H9 (cell line): ENCODE results near the gene PRG2. TPM values are rescaled to one million over a fixed set of nuclear protein-coding genes. Genes with fewer than 3 reads are reported as not detected.

Experiments used
- DNase-seq: peaks from one replicate; pipeline ENCODE4 v3.0.0-alpha.2; 2017
- H2AFZ ChIP-seq: one replicate; pipeline ENCODE4 v1.6.1; 2013; ENCODE audit warnings: mild to moderate bottlenecking, low read length, control low read depth, moderate library complexity
- H2AK5ac ChIP-seq: 2 replicates; pipeline ENCODE4 v1.6.1; 2013; ENCODE audit warnings: low read length, control low read depth, mixed read lengths; ENCODE audit not compliant: insufficient read length
- H2BK120ac ChIP-seq: one replicate; pipeline ENCODE4 v1.6.1; 2013; ENCODE audit warnings: low read depth, mild to moderate bottlenecking, low read length, control low read depth, inconsistent platforms; ENCODE audit not compliant: poor library complexity, severe bottlenecking
- H2BK12ac ChIP-seq: 2 replicates; pipeline ENCODE4 v1.6.1; 2013; ENCODE audit warnings: low read length, control low read depth, mixed read lengths, low read depth; ENCODE audit not compliant: insufficient read length
- H2BK15ac ChIP-seq: 2 replicates; pipeline ENCODE4 v1.6.1; 2013; ENCODE audit warnings: low read depth, low read length, control low read depth
- H2BK20ac ChIP-seq: one replicate; pipeline ENCODE4 v1.6.1; 2013; ENCODE audit warnings: low read depth, mild to moderate bottlenecking, low read length, control low read depth, inconsistent platforms; ENCODE audit not compliant: poor library complexity, severe bottlenecking
- H2BK5ac ChIP-seq: 2 replicates; pipeline ENCODE4 v1.6.1; 2013; ENCODE audit warnings: low read length, control low read depth, mixed read lengths; ENCODE audit not compliant: insufficient read length
- H3K14ac ChIP-seq: 2 replicates; pipeline ENCODE4 v1.6.1; 2013; ENCODE audit warnings: low read length, control low read depth; ENCODE audit not compliant: insufficient read depth
- H3K18ac ChIP-seq: 2 replicates; pipeline ENCODE4 v1.6.1; 2013; ENCODE audit warnings: low read depth, mild to moderate bottlenecking, mixed read lengths, low read length, control low read depth; ENCODE audit not compliant: insufficient read length
- H3K23ac ChIP-seq: 2 replicates; pipeline ENCODE4 v1.6.1; 2013; ENCODE audit warnings: low read length, control low read depth, mixed read lengths, low read depth; ENCODE audit not compliant: insufficient read length
- H3K23me2 ChIP-seq: 2 replicates; pipeline ENCODE4 v1.6.1; 2013; ENCODE audit warnings: low read depth, mild to moderate bottlenecking, mixed read lengths, low read length, control low read depth; ENCODE audit not compliant: insufficient read length, poor library complexity, severe bottlenecking
- H3K27ac ChIP-seq: 2 replicates; pipeline ENCODE4 v1.5.1; 2013; ENCODE audit warnings: low read length, control low read depth, mixed read lengths, low read depth; ENCODE audit not compliant: insufficient read length
- H3K27me3 ChIP-seq: 2 replicates; pipeline ENCODE4 v1.6.1; 2013; ENCODE audit warnings: low read length, control low read depth, inconsistent platforms; ENCODE audit not compliant: insufficient read depth
- H3K4ac ChIP-seq: 2 replicates; pipeline ENCODE4 v1.6.1; 2013; ENCODE audit warnings: low read depth, mild to moderate bottlenecking, control low read depth, inconsistent platforms, low read length, moderate library complexity
- H3K4me1 ChIP-seq: 2 replicates; pipeline ENCODE4 v1.6.1; 2013; ENCODE audit warnings: low read length, control low read depth, inconsistent platforms; ENCODE audit not compliant: insufficient read depth
- H3K4me2 ChIP-seq: 2 replicates; pipeline ENCODE4 v1.6.1; 2013; ENCODE audit warnings: low read length, control low read depth, mixed read lengths; ENCODE audit not compliant: insufficient read length, insufficient read depth
- H3K56ac ChIP-seq: 2 replicates; pipeline ENCODE4 v1.6.1; 2013; ENCODE audit warnings: low read depth, mild to moderate bottlenecking, mixed read lengths, low read length, control low read depth; ENCODE audit not compliant: insufficient read length
- H3K79me1 ChIP-seq: 2 replicates; pipeline ENCODE4 v1.6.1; 2013; ENCODE audit warnings: low read depth, mild to moderate bottlenecking, moderate library complexity, low read length, control low read depth, inconsistent platforms; ENCODE audit not compliant: insufficient read depth, poor library complexity, severe bottlenecking
- H3K79me2 ChIP-seq: 2 replicates; pipeline ENCODE4 v1.6.1; 2013; ENCODE audit warnings: low read length, control low read depth, inconsistent platforms; ENCODE audit not compliant: insufficient read depth
- H3K9ac ChIP-seq: 2 replicates; pipeline ENCODE4 v1.6.1; 2013; ENCODE audit warnings: low read length, control low read depth, mixed read lengths; ENCODE audit not compliant: insufficient read length; ENCODE audit errors: extremely low read depth
- H3K9me3 ChIP-seq: one replicate; pipeline ENCODE4 v1.6.1; 2013; ENCODE audit warnings: low read depth, low read length, inconsistent platforms; ENCODE audit not compliant: control insufficient read depth
- H3T11ph ChIP-seq: one replicate; pipeline ENCODE4 v1.6.1; 2013; ENCODE audit warnings: mild to moderate bottlenecking, low read length, control low read depth, inconsistent platforms
- H4K20me1 ChIP-seq: one replicate; pipeline ENCODE4 v1.6.1; 2013; ENCODE audit not compliant: control insufficient read depth, insufficient read length, insufficient read depth
- H4K5ac ChIP-seq: 2 replicates; pipeline ENCODE4 v1.6.1; 2013; ENCODE audit warnings: low read depth, mild to moderate bottlenecking, mixed read lengths, low read length, control low read depth; ENCODE audit not compliant: insufficient read length
- H4K8ac ChIP-seq: replicated peaks from 2 replicates; pipeline ENCODE4 v1.6.1; 2013; ENCODE audit warnings: low read length, control low read depth, mixed read lengths, low read depth; ENCODE audit not compliant: insufficient read length
- H4K91ac ChIP-seq: 2 replicates; pipeline ENCODE4 v1.6.1; 2013; ENCODE audit warnings: low read depth, mild to moderate bottlenecking, moderate library complexity, mixed read lengths, low read length, control low read depth; ENCODE audit not compliant: insufficient read length
- H3K27ac Mint-ChIP-seq, 3 experiments: 2 replicates in 2 of 3; 3 replicates in 1 of 3; pipeline ENCODE4 v1.8.0; 2020 to 2021; ENCODE audit warnings: mixed read lengths in 3 of 3, mild to moderate bottlenecking in 1 of 3, moderate library complexity in 1 of 3
- H3K27me3 Mint-ChIP-seq: 2 replicates; pipeline ENCODE4 v1.8.0; 2021; ENCODE audit warnings: low read depth, mild to moderate bottlenecking, moderate library complexity, mixed read lengths
- H3K36me3 Mint-ChIP-seq, 3 experiments: 2 replicates in 2 of 3; 3 replicates in 1 of 3; pipeline ENCODE4 v1.8.0; 2020 to 2021; ENCODE audit warnings: low read depth in 3 of 3, mixed read lengths in 3 of 3; ENCODE audit not compliant: insufficient read depth in 1 of 3
- H3K4me1 Mint-ChIP-seq, 2 experiments: 2 replicates each; pipeline ENCODE4 v1.8.0; 2020; ENCODE audit warnings: mixed read lengths in 2 of 2
- H3K4me3 Mint-ChIP-seq, 2 experiments: 2 replicates in 1 of 2; 3 replicates in 1 of 2; pipeline ENCODE4 v1.8.0; 2020 to 2021; ENCODE audit warnings: mild to moderate bottlenecking in 2 of 2, mixed read lengths in 2 of 2, moderate library complexity in 1 of 2
- H3K9me3 Mint-ChIP-seq, 2 experiments: 2 replicates in 1 of 2; 3 replicates in 1 of 2; pipeline ENCODE4 v1.8.0; 2020; ENCODE audit warnings: mild to moderate bottlenecking in 2 of 2, mixed read lengths in 2 of 2, moderate library complexity in 1 of 2
- WGBS: extraction: QIAGEN DNeasy Blood & Tissue Kit; methylation state at CpG from one replicate; pipeline ENCODE4 v1.1.7; 2013; ENCODE audit warnings: missing lambda C conversion rate, low lambda C conversion rate, mixed read lengths; ENCODE audit not compliant: insufficient read length; ENCODE audit errors: extremely low coverage; 5-methylcytosine and 5-hydroxymethylcytosine counted together
- total RNA-seq: library from RNA; stranded (reverse); gene quantifications from 2 replicates; pipeline ENCODE4 v1.2.1, GENCODE V29; 2021
- TF ChIP-seq, protein P1 (sequence below): fragments of 200-600 bp; sonication (generic); conservative IDR thresholded peaks from 3 replicates; pipeline ENCODE4 v1.8.0; 2021; ENCODE audit warnings: antibody characterized with exemption, mild to moderate bottlenecking

The PRG2 gene
- total RNA-seq, 1 experiment from 2014 or later = not detected

DNA sequence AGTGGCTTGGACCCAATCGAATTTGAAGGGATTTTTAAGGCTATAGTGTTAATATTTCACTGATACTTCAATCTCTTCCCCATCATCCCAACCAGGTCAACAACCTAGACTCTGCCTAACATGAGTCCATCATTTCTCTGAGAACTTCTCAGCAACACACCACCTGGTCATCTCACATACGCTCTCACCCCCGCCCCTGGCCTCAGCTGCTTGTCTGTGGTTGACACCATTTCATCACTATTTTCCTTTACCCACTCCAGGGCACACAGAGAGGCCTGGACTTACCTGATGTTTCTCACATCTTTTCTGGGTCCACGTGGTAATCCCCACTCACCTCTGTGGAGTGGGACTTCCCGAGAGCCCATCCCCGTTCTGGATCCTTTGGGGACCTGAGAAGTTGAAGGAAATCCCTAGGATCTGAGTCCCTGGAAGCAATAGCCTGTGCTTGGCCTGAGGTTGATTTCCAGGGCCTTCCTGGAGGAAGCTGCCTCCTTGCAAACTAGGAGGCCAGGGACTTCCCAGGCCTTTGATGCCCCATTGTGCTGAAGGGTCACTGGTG lies 49.1 kb downstream of the PRG2 start:
- Histone ChIP-seq H2BK20ac (no peak overlapping the region), H2BK12ac (no peak overlapping the region), H4K20me1 (no peaks in the 10 kb centered on the region), H2BK15ac (no peak overlapping the region), H3K56ac (no peak overlapping the region), H4K8ac (no peak overlapping the region), H3K14ac (no peak overlapping the region), H2BK120ac (no peak overlapping the region), H3K4ac (no peak overlapping the region), H3K4me1 (0 out of 2 replicates have a peak, but pooled peaks cover 3% of the 10 kb centered on the region), H3K23me2 (no peaks in the 10 kb centered on the region), H3K9me3 (no peaks in the 10 kb centered on the region), H2BK5ac (no peak overlapping the region), H3K18ac (no peak overlapping the region), H3T11ph (no peak overlapping the region), H4K91ac (no peak overlapping the region), H4K5ac (no peak overlapping the region), H3K9ac (no peak overlapping the region), H3K79me1 (no peaks in the 10 kb centered on the region), H3K4me2 (no peak overlapping the region), H3K79me2 (no peaks in the 10 kb centered on the region), H3K27ac (no peak overlapping the region), H2AK5ac (no peak overlapping the region), H3K23ac (no peak overlapping the region), H3K27me3 (no peaks in the 10 kb centered on the region), H2AFZ (no peak overlapping the region)
- Mint-ChIP-seq H3K4me1 (peaks cover 47 to 58% of the 10 kb centered on the region in 2 experiments), H3K27ac (no peak overlapping the region), H3K9me3 (no peaks in the 10 kb centered on the region), H3K36me3 (no peaks in the 10 kb centered on the region), H3K27me3 (peaks cover 25% of the 10 kb centered on the region), H3K4me3 (no peak overlapping the region; a peak in 2 of 5 replicates)
- TF ChIP-seq, protein P1, sequence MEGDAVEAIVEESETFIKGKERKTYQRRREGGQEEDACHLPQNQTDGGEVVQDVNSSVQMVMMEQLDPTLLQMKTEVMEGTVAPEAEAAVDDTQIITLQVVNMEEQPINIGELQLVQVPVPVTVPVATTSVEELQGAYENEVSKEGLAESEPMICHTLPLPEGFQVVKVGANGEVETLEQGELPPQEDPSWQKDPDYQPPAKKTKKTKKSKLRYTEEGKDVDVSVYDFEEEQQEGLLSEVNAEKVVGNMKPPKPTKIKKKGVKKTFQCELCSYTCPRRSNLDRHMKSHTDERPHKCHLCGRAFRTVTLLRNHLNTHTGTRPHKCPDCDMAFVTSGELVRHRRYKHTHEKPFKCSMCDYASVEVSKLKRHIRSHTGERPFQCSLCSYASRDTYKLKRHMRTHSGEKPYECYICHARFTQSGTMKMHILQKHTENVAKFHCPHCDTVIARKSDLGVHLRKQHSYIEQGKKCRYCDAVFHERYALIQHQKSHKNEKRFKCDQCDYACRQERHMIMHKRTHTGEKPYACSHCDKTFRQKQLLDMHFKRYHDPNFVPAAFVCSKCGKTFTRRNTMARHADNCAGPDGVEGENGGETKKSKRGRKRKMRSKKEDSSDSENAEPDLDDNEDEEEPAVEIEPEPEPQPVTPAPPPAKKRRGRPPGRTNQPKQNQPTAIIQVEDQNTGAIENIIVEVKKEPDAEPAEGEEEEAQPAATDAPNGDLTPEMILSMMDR = no peak
- no peak for DNase-seq
- no CpG with 5 or more reads among the region's 6 CpGs for WGBS
